ENCODE data around the gene KLHL18. TPM values are rescaled to one million over a fixed set of nuclear protein-coding genes. Genes with fewer than 3 reads are reported as not detected.

Gene KLHL18
- total RNA-seq, 4 donors from 2014 or later: 20.8 to 50.7 (median 38.8) TPM

GRCh38 chr3:47324278-47324865, 41.6 kb downstream of the KLHL18 start:
- WGBS: 0% methylated on average over 2 of the region's 2 CpGs
- H3K9me3 ChIP-seq: no peaks in the 10 kb centered on the region
- no peak overlapping the region for H3K27ac ChIP-seq
- TF ChIP-seq CTCF (IDR thresholded peaks at IDR 0.05) (peak; percentile 35 to 59), POLR2A (IDR thresholded peaks at IDR 0.05) (no peak)
- peaks cover 66% of the 10 kb centered on the region for H3K36me3 ChIP-seq
- no peaks in the 10 kb centered on the region for H3K27me3 ChIP-seq
- H3K4me1 ChIP-seq: peaks cover 4% of the 10 kb centered on the region
- no peak overlapping the region for H3K4me3 ChIP-seq
- no peak for DNase-seq (ENCODE audit: low spot score in 2 of 2)

GRCh38 chr3:47333907-47334306, 51.2 kb downstream of the KLHL18 start:
- H3K36me3 ChIP-seq: peaks cover 83% of the 10 kb centered on the region
- no peak overlapping the region for H3K27ac ChIP-seq
- H3K4me3 ChIP-seq: no peak overlapping the region
- TF ChIP-seq CTCF (IDR thresholded peaks at IDR 0.05): no peak
- TF ChIP-seq POLR2A (IDR thresholded peaks at IDR 0.05): no peak
- no peak for TF ChIP-seq POLR2AphosphoS5 (IDR thresholded peaks at IDR 0.05)
- no peak for TF ChIP-seq EP300 (IDR thresholded peaks at IDR 0.05)
- WGBS: 67% methylated on average over 3 of the region's 3 CpGs
- H3K9me3 ChIP-seq: no peaks in the 10 kb centered on the region
- H3K27me3 ChIP-seq: no peaks in the 10 kb centered on the region
- no peaks in the 10 kb centered on the region for H3K4me1 ChIP-seq
- no peak for DNase-seq (ENCODE audit: low spot score in 2 of 2)

GRCh38 chr3:47337656-47338055, 54.9 kb downstream of the KLHL18 start:
- WGBS: 88% methylated on average over 5 of the region's 5 CpGs
- no peak for DNase-seq (ENCODE audit: low spot score in 2 of 2)
- TF ChIP-seq EP300 (IDR thresholded peaks at IDR 0.05): no peak
- no peaks in the 10 kb centered on the region for H3K4me1 ChIP-seq
- H3K27ac ChIP-seq: no peak overlapping the region
- no peak overlapping the region for H3K4me3 ChIP-seq
- H3K9me3 ChIP-seq: no peaks in the 10 kb centered on the region
- H3K36me3 ChIP-seq: peaks cover 84% of the 10 kb centered on the region
- H3K27me3 ChIP-seq: no peaks in the 10 kb centered on the region

GRCh38 chr3:47339951-47340350, 57.2 kb downstream of the KLHL18 start:
- DNase-seq (ENCODE audit: low spot score in 2 of 2): no peak
- H3K4me1 ChIP-seq: no peaks in the 10 kb centered on the region
- H3K27me3 ChIP-seq: no peaks in the 10 kb centered on the region
- H3K27ac ChIP-seq: no peak overlapping the region
- H3K4me3 ChIP-seq: no peak overlapping the region
- TF ChIP-seq EP300 (IDR thresholded peaks at IDR 0.05) (no peak), POLR2A (IDR thresholded peaks at IDR 0.05) (no peak), CTCF (IDR thresholded peaks at IDR 0.05) (no peak), POLR2AphosphoS5 (IDR thresholded peaks at IDR 0.05) (no peak)
- no peaks in the 10 kb centered on the region for H3K9me3 ChIP-seq
- WGBS: 96% methylated on average over 2 of the region's 2 CpGs
- H3K36me3 ChIP-seq: peaks cover 84% of the 10 kb centered on the region

GRCh38 chr3:47340866-47341265, 58.1 kb downstream of the KLHL18 start:
- 84% methylated on average over 2 of the region's 2 CpGs for WGBS

More at GRCh38 chr3:47340866-47341265, 58.1 kb downstream of the KLHL18 start:
- peaks cover 81% of the 10 kb centered on the region for H3K36me3 ChIP-seq
- H3K4me1 ChIP-seq: no peaks in the 10 kb centered on the region
- no peak overlapping the region for H3K27ac ChIP-seq
- TF ChIP-seq POLR2AphosphoS5 (IDR thresholded peaks at IDR 0.05) (no peak), POLR2A (IDR thresholded peaks at IDR 0.05) (no peak), EP300 (IDR thresholded peaks at IDR 0.05) (no peak), CTCF (IDR thresholded peaks at IDR 0.05) (no peak)
- no peak overlapping the region for H3K4me3 ChIP-seq
- H3K9me3 ChIP-seq: no peaks in the 10 kb centered on the region
- no peak for DNase-seq (ENCODE audit: low spot score in 2 of 2)
- no peaks in the 10 kb centered on the region for H3K27me3 ChIP-seq

Measured in suprapubic skin (tissue), 4 donors.